ENCODE results near the gene ERN1.

GRCh38 chr17:64161380-64162176 lies 31.6 kb upstream of the ERN1 start:
- no peak for TF ChIP-seq CTCF (IDR thresholded peaks at IDR 0.05; ENCODE audit: borderline replicate concordance, extremely low read depth, low read length, poor library complexity, severe bottlenecking)
- no peak for TF ChIP-seq EZH2 (IDR thresholded peaks at IDR 0.05; ENCODE audit: borderline replicate concordance, low read depth, low read length, severe bottlenecking)

Data from DND-41 (cell line).